Pancreas (tissue), 10 donors: Measurements from ENCODE around the gene METTL16. TPM values are rescaled to one million over a fixed set of nuclear protein-coding genes. Genes with fewer than 3 reads are reported as not detected.

Experiments
- ATAC-seq, 4 donors: fragments of 200-7000 bp; cut with Tn5 transposase; one replicate each; pipeline versions ENCODE4 v1.8.0 to v1.9.1; 2020; ENCODE audit warnings: mild to moderate bottlenecking in 4 of 4, moderate library complexity in 4 of 4
- DNase-seq, 6 donors: peaks; one replicate each; pipeline ENCODE4 v3.0.0-alpha.2; 2020
- FAIRE-seq: peaks from 2 replicates; lab custom pipeline; 2012; peaks lifted over from hg19 to GRCh38; lab: Jason Lieb, UNC
- H3K27ac ChIP-seq, 4 donors: fragments of 200-600 bp; sonication (generic); 1 replicate in 3 of 4; 2 replicates in 1 of 4; pipeline versions ENCODE4 v1.5.0 to v1.8.0; 2020
- H3K27me3 ChIP-seq, 4 donors: fragments of 200-600 bp; one replicate each; pipeline ENCODE4 v1.8.0; 2021
- H3K36me3 ChIP-seq, 3 donors: fragments of 200-600 bp; sonication (generic) in 1 of 3; one replicate each; pipeline versions ENCODE4 v1.5.0 to v1.8.0; 2020 to 2021
- H3K4me1 ChIP-seq, 3 donors: fragments of 200-600 bp; one replicate each; pipeline ENCODE4 v1.8.0; 2021
- H3K4me3 ChIP-seq, 4 donors: fragments of 200-600 bp; sonication (generic) in 2 of 4; one replicate each; pipeline versions ENCODE4 v1.5.0 to v1.8.0; 2020 to 2021
- H3K9me3 ChIP-seq, 4 donors: fragments of 200-600 bp; one replicate each; pipeline ENCODE4 v1.8.0; 2021
- WGBS, 2 donors: extraction: QIAGEN DNeasy Blood & Tissue Kit; methylation state at CpG; one replicate each; pipeline ENCODE4 v1.1.7; 2013; 5-methylcytosine and 5-hydroxymethylcytosine counted together
- intact Hi-C, 3 donors: fragments of 100-400 bp; cut with DNase I; formaldehyde crosslinking; loops; one replicate each; pipeline versions ENCODE4 v1.11.1 to v1.14.2; 2022
- polyA plus RNA-seq, 2 donors: library from polyadenylated mRNA; stranded (reverse); fragments of 200-250 nt; gene quantifications; one replicate each; pipeline ENCODE4 v1.2.3, GENCODE V29; 2013
- total RNA-seq, 6 donors: library from RNA; stranded (reverse); fragmentation: NEBNext Ultra II Directional in 4 of 6; extraction: Animal tissue kit (Norgen Biotek cat#: 25700) in 4 of 6; gene quantifications; one replicate each; pipeline versions ENCODE4 v1.2.1 to v1.2.4, GENCODE V29; 2021 to 2023
- TF ChIP-seq, protein P1 (sequence below), 4 donors: fragments of 200-600 bp; sonication (generic) in 3 of 4; IDR thresholded peaks; one replicate each; pipeline versions ENCODE4 v1.5.0 to v1.8.0; 2021; ENCODE audit warnings: antibody characterized with exemption in 4 of 4
- donor health status: healthy with polysubstance abuse.
- donor health status: DM: no; HTN: no; CAD: no; lungs with moderate emphysema.
- donor health status: DM: no; HTN: no; CAD: no.
- donor health status: control.
- donor health status: control.
- donor health status: Bipolar disorder and iron deficiency.
- donor health status: DM: yes; HTN: yes; CAD: no.
- donor health status: DM: no; HTN: no; CAD: no.
- donor health status: DM: no; HTN: no; CAD: no.
- donor health status: DM: yes; HTN: yes; CAD: no.

METTL16 gene
- total and polyA plus RNA-seq, 8 donors = 9.2 to 19.6 (median 14.4) TPM

DNA sequence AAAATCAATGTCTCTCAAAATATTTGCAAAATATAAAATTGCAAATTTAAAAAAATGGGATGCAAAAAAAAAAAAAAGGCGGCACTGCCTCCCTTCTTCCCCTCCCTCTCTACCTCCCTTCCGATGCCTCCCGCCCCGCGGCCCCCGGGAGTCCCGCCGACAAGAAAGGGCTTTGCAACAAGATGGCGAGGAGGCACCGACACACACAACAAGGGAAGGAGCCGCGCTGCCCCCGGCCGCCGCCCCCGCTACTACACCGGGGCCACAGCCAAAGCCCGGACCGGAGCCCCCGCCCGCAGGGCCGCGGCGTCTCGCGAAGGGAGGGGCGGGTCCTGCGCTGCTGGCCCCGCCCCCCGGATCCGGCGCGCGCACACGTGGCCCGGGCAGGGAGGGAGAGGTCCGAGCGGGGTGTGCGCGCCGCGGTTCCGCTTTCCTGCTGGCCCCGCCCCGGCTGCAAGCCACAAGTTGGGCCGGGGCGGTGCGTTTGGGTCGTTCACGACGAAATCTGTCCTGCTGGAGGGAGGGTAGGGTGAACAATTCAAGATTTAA is 110.7 kb downstream of the METTL16 start, which contains the start of gene MNT:
Gene MNT, minus strand, starts transcription at position 184 of the 549 bp plus-strand sequence. CDS start 348 bp downstream, outside the sequence.
- H3K27me3 ChIP-seq = no peaks in the 10 kb centered on the region
- ATAC-seq = peak; percentile 62 to 70 (median 66)
- WGBS, 2 donors = 0 to 1% methylated on average over 30 to 51 of the region's 51 CpGs
- H3K27ac ChIP-seq = peak within 1 kb of the TSS; percentile 98 to 99 (median 98)
- peaks cover 25 to 52% (median 48%) of the 10 kb centered on the region in 3 donors for H3K4me1 ChIP-seq
- TF ChIP-seq, protein P1, sequence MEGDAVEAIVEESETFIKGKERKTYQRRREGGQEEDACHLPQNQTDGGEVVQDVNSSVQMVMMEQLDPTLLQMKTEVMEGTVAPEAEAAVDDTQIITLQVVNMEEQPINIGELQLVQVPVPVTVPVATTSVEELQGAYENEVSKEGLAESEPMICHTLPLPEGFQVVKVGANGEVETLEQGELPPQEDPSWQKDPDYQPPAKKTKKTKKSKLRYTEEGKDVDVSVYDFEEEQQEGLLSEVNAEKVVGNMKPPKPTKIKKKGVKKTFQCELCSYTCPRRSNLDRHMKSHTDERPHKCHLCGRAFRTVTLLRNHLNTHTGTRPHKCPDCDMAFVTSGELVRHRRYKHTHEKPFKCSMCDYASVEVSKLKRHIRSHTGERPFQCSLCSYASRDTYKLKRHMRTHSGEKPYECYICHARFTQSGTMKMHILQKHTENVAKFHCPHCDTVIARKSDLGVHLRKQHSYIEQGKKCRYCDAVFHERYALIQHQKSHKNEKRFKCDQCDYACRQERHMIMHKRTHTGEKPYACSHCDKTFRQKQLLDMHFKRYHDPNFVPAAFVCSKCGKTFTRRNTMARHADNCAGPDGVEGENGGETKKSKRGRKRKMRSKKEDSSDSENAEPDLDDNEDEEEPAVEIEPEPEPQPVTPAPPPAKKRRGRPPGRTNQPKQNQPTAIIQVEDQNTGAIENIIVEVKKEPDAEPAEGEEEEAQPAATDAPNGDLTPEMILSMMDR (IDR thresholded peaks at IDR 0.05) = no peak
- H3K36me3 ChIP-seq = no peaks in the 10 kb centered on the region
- FAIRE-seq = no peak
- H3K9me3 ChIP-seq = no peaks in the 10 kb centered on the region
- peak; percentile 92 to 97 (median 96) for DNase-seq
- intact Hi-C loops = no loop called here
- H3K4me3 ChIP-seq = peak within 1 kb of the TSS; percentile 85 to 92 (median 90)

DNA sequence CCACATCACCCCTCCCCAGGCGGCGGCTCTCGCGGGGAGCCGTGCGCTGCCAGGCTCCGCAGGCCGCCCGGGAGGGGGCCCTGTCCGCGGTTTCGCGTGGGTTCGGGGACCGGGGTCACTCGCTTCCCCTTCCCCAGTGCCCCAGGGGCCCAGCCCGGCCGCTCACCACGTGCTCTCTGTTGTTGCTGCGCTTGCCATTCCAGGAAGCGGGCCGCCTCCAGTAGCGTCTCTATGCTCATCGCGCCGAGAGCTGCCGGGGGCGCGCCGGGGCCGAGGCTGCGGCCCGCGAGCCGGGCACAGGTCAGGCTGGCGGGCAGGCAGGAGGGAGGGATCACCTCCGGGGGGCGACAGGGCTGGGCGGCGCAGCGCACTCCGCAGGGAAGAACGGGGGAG is 111.2 kb downstream of the METTL16 start:
- H3K4me1 ChIP-seq = peaks cover 29 to 52% (median 50%) of the 10 kb centered on the region in 3 donors
- peak in 3 of 4 donors; percentile 1 to 5 (median 4) for ATAC-seq

DNA sequence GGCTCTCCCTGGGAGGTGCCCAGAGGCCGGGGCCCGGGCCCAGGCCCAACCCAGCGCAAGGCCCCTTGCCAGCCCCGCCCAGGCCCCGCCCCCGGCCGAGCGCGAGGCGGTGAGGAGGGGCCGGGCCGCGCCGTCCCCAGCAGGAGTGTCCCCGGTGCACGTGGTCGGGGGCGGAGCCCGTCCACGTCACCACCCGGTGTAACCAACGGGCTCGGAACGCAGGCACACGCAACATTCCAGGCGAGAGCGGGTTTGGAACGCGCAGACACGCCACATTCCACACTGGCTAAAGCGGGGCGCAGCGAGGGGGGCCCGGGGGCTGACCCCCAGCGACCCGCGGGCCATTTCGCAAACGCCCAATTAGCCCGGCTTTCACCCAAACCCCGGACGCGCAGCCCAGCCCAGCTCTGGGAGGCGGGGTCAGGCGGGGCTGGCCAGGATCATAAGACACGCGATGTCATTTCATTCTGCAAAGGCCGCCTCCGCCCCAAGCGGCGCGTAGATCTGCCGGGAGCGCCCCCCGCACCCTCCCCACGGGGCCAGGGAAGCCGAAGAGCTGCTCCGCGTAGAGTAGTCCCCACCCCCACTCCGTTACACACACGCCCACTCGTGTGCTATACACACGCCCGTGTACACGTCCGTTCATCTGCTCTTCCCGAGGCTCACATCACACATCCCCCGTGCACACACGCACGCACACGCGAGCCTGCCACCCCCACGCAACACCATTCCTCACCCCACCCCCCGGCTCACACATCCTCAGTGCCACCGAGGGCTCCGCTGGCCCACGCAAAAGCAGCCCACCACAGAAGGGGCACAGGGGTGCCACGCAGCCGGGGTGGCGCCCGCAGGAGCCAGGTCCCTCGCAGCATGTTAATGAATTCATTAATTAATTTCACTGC is 111.9 kb downstream of the METTL16 start:
- intact Hi-C loops = no loop called here
- Histone ChIP-seq H3K9me3 (no peaks in the 10 kb centered on the region), H3K27me3 (no peaks in the 10 kb centered on the region), H3K27ac (peak overlapping the region; percentile 98 to 99 (median 98)), H3K36me3 (no peaks in the 10 kb centered on the region), H3K4me3 (peak overlapping the region; percentile 85 to 92 (median 90)), H3K4me1 (peaks cover 31 to 52% (median 46%) of the 10 kb centered on the region in 3 donors)
- TF ChIP-seq, protein P1 (IDR thresholded peaks at IDR 0.05) = no peak
- FAIRE-seq = no peak
- peak; percentile 62 to 71 (median 66) for ATAC-seq
- DNase-seq = peak; percentile 93 to 98 (median 98)
- 0 to 1% methylated on average over 77 to 82 of the region's 82 CpGs for WGBS, 2 donors

More for the DNA sequence above, 111.2 kb downstream of the METTL16 start:
- 0 to 1% methylated on average over 43 of the region's 43 CpGs for WGBS, 2 donors
- TF ChIP-seq, protein P1 (IDR thresholded peaks at IDR 0.05) = no peak
- H3K27ac ChIP-seq = peak overlapping the region; percentile 98 to 99 (median 98)
- peak; percentile 67 to 88 (median 72) for DNase-seq
- peak overlapping the region; percentile 85 to 92 (median 90) for H3K4me3 ChIP-seq
- no peaks in the 10 kb centered on the region for H3K9me3 ChIP-seq
- no peaks in the 10 kb centered on the region for H3K27me3 ChIP-seq
- no peak for FAIRE-seq
- intact Hi-C loops = no loop called here
- no peaks in the 10 kb centered on the region for H3K36me3 ChIP-seq

DNA sequence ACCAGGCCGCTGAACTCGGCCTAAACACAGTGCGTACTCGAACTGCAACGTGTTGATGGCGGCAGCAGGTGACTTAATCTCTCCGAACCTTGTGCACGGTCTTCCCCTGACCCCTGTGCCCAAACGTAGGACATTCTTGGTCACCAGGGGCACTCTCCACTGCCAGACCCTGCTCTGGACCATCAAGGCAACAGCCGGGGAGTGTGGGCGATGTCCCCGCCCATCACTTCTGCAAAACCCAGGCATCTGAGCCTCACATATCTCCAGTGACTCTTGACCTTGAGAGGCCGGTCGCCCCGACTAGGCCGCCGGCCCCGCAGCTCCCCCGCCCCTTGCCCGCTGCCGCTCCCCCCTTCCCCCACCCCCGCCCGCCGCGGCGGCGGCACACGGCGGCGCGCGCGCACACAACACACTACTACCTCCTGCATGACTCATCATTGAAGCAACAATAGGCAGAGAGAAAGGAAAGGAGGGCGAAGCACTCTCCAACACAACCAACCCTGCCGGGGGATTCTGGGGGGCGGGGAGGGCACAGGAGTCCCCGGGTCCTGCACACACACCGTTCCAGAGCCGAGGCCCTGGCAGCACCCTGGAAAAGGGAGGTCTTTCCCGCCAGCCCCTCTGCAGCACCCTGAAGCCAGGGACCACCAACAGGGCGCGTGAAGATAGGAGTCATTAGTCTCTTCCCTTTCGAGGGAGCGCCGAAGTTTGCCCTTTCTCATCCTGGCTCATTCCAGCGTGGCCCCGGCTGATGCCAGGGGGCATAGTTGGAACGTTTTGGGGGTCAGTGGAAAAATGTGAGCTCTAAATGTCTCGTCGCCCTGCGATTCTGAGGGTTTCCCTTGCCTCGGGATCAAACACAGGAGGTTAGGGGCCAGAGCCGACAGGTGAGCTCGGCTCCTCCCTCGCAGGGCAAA is 112.8 kb downstream of the METTL16 start:
- peak in 5 of 6 donors; percentile 61 to 80 (median 75) for DNase-seq
- no peak for FAIRE-seq
- intact Hi-C loops = no loop called here
- TF ChIP-seq, protein P1 (IDR thresholded peaks at IDR 0.05) = no peak
- H3K36me3 ChIP-seq = no peaks in the 10 kb centered on the region
- H3K9me3 ChIP-seq = no peaks in the 10 kb centered on the region
- peak overlapping the region; percentile 98 to 99 (median 98) for H3K27ac ChIP-seq
- 13% methylated on average over 50 to 55 of the region's 55 CpGs for WGBS, 2 donors
- ATAC-seq = peak in 1 of 4 donors; percentile 5
- H3K27me3 ChIP-seq = no peaks in the 10 kb centered on the region
- peak overlapping the region; percentile 85 to 92 (median 90) for H3K4me3 ChIP-seq
- H3K4me1 ChIP-seq = peaks cover 38 to 50% (median 47%) of the 10 kb centered on the region in 3 donors
